Stimulated activated CD4-positive, alpha-beta T cell treated with anti-CD3 and anti-CD28 coated beads, Interleukin-4, amount 100 ng/mL, for 1 hour (primary cell): ENCODE results near the gene KCNJ5.

Experiments used
- DNase-seq: peaks from one replicate; pipeline ENCODE4 v3.0.0-alpha.2; 2020

The KCNJ5 gene

GRCh38 chr11:128936606-128937251 is 45.6 kb downstream of the KCNJ5 start:
- no peak for DNase-seq

GRCh38 chr11:128937480-128937879 is 46.3 kb downstream of the KCNJ5 start:
- no peak for DNase-seq

GRCh38 chr11:128938156-128938885 is 47.2 kb downstream of the KCNJ5 start:
- no peak for DNase-seq

GRCh38 chr11:128939591-128939990 is 48.4 kb downstream of the KCNJ5 start:
- no peak for DNase-seq

- DNase-seq = no peak
Measured at GRCh38 chr11:128940156-128940555, 49.0 kb downstream of the KCNJ5 start.

GRCh38 chr11:128940603-128941002 is 49.4 kb downstream of the KCNJ5 start:
- DNase-seq = no peak

GRCh38 chr11:128941110-128941509 is 50.0 kb downstream of the KCNJ5 start:
- no peak for DNase-seq

- DNase-seq = no peak
Measured at GRCh38 chr11:128941573-128942271, 50.6 kb downstream of the KCNJ5 start.

GRCh38 chr11:128942272-128942612 is 51.1 kb downstream of the KCNJ5 start:
- no peak for DNase-seq

- no peak for DNase-seq
Measured at GRCh38 chr11:128942817-128943427, 51.8 kb downstream of the KCNJ5 start, which contains the start of gene TP53AIP1. TSS of gene TP53AIP1 (minus strand) at chr11:128942871. CDS start at chr11:128937818, 5,053 bp downstream.

- no peak for DNase-seq
Measured at GRCh38 chr11:128943428-128943976, 52.3 kb downstream of the KCNJ5 start.

- no peak for DNase-seq
Measured at GRCh38 chr11:128946648-128947047, 55.5 kb downstream of the KCNJ5 start.

GRCh38 chr11:128947773-128948172 is 56.6 kb downstream of the KCNJ5 start:
- no peak for DNase-seq

- no peak for DNase-seq
Measured at GRCh38 chr11:128948583-128948982, 57.4 kb downstream of the KCNJ5 start.

GRCh38 chr11:128949791-128950454 is 58.8 kb downstream of the KCNJ5 start:
- no peak for DNase-seq

- DNase-seq = no peak
Measured at GRCh38 chr11:128953151-128953550, 62.0 kb downstream of the KCNJ5 start.

- DNase-seq = no peak
Measured at GRCh38 chr11:128955636-128956035, 64.5 kb downstream of the KCNJ5 start.

GRCh38 chr11:128956401-128957201 is 65.4 kb downstream of the KCNJ5 start:
- DNase-seq = no peak

- DNase-seq = no peak
Measured at GRCh38 chr11:128957202-128957482, 66.0 kb downstream of the KCNJ5 start.

- DNase-seq = no peak
Measured at GRCh38 chr11:128961645-128962044, 70.5 kb downstream of the KCNJ5 start.

GRCh38 chr11:128962896-128963295 is 71.7 kb downstream of the KCNJ5 start:
- no peak for DNase-seq

- DNase-seq = no peak
Measured at GRCh38 chr11:128963744-128964325, 72.7 kb downstream of the KCNJ5 start.
